Neural crest cell (in vitro differentiated cells): ENCODE data around the gene CLDN14. TPM values are rescaled to one million over a fixed set of nuclear protein-coding genes. Genes with fewer than 3 reads are reported as not detected.

Source experiments
- DNase-seq: peaks from one replicate; pipeline ENCODE4 v3.0.0; 2021; ENCODE audit warnings: low read depth, mixed read lengths, low spot score
- H3K27ac Mint-ChIP-seq: one replicate; pipeline ENCODE4 v1.8.0; 2021; ENCODE audit warnings: mild to moderate bottlenecking, mixed read lengths; ENCODE audit not compliant: unreplicated experiment
- H3K27me3 Mint-ChIP-seq: 2 replicates; pipeline ENCODE4 v1.8.0; 2021; ENCODE audit warnings: low read depth, mild to moderate bottlenecking, mixed read lengths
- H3K36me3 Mint-ChIP-seq: 2 replicates; pipeline ENCODE4 v1.8.0; 2021; ENCODE audit warnings: low read depth, mild to moderate bottlenecking, mixed read lengths
- H3K4me1 Mint-ChIP-seq: 2 replicates; pipeline ENCODE4 v1.8.0; 2021; ENCODE audit warnings: mixed read lengths
- H3K4me3 Mint-ChIP-seq: one replicate; pipeline ENCODE4 v1.8.0; 2021; ENCODE audit warnings: mild to moderate bottlenecking, mixed read lengths
- H3K9me3 Mint-ChIP-seq: 2 replicates; pipeline ENCODE4 v1.8.0; 2021; ENCODE audit warnings: mixed read lengths
- total RNA-seq: library from RNA; stranded (reverse); gene quantifications from 2 replicates; pipeline ENCODE4 v1.2.1, GENCODE V29; 2021
- TF ChIP-seq, protein P1 (sequence below): fragments of 200-600 bp; sonication (generic); conservative IDR thresholded peaks from 2 replicates; pipeline ENCODE4 v1.5.0; 2021; ENCODE audit warnings: antibody characterized with exemption, mild to moderate bottlenecking

The CLDN14 gene
- total RNA-seq, 1 donor from 2014 or later: not detected

DNA sequence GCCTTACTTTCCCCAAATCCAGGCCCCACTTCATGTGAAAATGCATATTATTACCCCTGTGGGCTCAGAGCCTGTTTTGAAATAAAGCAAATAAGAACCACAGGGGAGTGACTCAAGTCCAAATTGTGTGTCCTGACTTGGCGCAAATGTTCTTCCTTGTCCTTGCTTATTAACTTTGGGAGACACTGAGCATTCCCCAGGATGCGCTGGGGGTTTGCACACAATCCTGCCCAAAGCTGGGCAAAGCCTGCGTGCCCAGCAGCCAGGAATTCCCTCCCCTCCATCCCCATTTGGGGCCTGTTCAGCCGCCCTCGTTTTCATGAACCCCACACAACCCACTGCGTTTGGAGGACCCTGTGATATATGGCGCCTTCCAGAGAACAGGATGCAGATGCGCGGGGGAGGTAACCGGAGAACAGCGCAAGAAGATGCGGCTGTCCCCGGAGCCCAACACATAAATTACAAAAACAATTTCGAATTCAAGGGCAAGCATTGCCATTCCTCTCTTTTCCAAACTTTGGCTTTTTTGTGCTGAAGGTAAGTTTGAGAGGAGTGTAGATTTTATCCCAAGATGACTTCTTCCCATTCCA lies 42.4 kb upstream of the CLDN14 start:
- no peak overlapping the region for H3K27ac Mint-ChIP-seq
- H3K27me3 Mint-ChIP-seq: peaks cover 6% of the 10 kb centered on the region
- no peaks in the 10 kb centered on the region for H3K4me1 Mint-ChIP-seq
- TF ChIP-seq, protein P1, sequence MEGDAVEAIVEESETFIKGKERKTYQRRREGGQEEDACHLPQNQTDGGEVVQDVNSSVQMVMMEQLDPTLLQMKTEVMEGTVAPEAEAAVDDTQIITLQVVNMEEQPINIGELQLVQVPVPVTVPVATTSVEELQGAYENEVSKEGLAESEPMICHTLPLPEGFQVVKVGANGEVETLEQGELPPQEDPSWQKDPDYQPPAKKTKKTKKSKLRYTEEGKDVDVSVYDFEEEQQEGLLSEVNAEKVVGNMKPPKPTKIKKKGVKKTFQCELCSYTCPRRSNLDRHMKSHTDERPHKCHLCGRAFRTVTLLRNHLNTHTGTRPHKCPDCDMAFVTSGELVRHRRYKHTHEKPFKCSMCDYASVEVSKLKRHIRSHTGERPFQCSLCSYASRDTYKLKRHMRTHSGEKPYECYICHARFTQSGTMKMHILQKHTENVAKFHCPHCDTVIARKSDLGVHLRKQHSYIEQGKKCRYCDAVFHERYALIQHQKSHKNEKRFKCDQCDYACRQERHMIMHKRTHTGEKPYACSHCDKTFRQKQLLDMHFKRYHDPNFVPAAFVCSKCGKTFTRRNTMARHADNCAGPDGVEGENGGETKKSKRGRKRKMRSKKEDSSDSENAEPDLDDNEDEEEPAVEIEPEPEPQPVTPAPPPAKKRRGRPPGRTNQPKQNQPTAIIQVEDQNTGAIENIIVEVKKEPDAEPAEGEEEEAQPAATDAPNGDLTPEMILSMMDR: no peak
- H3K9me3 Mint-ChIP-seq: no peaks in the 10 kb centered on the region
- DNase-seq: no peak
- no peaks in the 10 kb centered on the region for H3K36me3 Mint-ChIP-seq
- H3K4me3 Mint-ChIP-seq: no peak overlapping the region

DNA sequence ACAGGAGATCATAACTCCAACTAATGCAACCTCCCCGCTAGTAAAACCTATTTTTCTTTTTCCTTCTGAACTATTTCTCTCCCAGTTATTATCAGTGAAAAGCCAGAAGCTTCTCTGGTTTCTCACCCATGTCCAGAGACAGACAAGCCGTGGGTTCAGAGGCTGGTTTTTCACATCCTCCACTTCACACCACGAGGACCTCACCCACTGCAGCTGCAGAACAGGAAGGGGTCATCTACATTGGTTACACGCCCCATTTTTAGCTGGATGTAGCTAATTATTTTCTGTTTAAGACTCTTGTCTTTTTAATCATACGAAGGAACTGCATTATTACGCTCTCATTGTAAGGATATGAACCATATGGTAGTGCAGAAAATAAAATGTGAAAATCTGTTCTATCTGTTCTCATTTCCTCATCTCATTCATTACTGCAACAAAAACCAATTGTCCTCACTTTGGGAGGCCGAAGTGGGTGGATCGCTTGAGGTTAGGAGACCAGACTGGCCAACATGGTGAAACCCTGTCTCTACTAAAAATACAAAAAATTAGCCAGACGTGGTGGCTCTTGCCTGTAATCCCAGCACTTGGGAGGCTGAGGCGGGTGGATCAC lies 39.1 kb upstream of the CLDN14 start:
- H3K36me3 Mint-ChIP-seq: no peaks in the 10 kb centered on the region
- H3K4me1 Mint-ChIP-seq: no peaks in the 10 kb centered on the region
- peaks cover 5% of the 10 kb centered on the region for H3K27me3 Mint-ChIP-seq
- H3K9me3 Mint-ChIP-seq: no peaks in the 10 kb centered on the region
- no peak overlapping the region for H3K27ac Mint-ChIP-seq
- TF ChIP-seq, protein P1: no peak
- H3K4me3 Mint-ChIP-seq: no peak overlapping the region
- no peak for DNase-seq

DNA sequence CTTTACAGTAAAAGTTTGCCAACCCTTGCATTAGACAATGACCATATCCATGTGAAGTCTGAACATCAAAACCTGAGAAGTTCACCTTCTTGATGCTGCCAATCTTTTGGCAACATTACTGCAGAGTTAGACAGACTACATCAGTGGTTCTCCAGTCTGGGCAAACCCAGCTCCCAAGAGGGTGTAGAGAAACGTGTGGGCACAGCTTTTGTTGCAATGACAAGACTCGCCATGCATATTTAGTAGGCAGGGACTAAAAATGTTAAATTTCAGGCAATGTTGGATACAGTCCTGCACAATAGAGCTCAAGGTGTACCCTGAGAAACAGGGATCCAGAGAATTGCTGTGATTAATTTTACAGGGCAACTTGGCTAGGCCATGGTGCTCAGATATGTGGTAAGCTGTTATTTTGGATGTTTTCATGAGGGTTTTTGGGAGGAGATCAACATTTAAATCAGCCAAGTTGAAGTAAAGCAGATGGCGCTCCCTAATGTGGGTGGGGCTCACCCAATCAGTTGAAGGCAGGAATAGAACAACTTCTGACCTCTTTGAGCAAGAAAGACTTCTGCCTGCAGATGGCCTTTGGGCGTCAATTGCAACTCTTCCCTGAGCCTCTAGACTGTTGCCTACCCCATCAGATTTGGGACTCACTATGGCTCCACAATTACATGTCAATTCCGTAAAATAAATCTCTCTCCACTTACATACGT lies 37.6 kb upstream of the CLDN14 start:
- Mint-ChIP-seq H3K27me3 (peaks cover 6% of the 10 kb centered on the region), H3K27ac (no peak overlapping the region), H3K4me1 (no peaks in the 10 kb centered on the region), H3K36me3 (no peaks in the 10 kb centered on the region), H3K4me3 (no peak overlapping the region), H3K9me3 (no peaks in the 10 kb centered on the region)
- no peak for DNase-seq
- TF ChIP-seq, protein P1: no peak

DNA sequence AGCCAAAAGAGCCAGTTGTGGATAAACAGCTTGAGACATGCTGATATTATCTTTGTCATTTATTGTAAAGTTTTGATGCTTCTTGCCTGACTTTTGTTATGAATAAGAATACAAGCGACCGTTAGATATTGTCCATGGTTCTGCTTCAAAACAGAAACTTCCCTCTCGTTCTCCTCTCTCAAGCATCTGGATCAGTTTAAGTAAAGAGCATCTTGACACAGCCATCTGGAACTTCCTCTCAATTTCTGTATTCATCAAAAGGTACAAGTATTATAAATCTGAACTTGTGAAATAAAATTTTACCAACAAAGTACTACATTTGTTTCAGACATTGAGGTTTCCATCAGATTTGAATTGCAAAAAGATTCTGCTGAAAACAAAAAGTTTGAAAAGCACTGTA lies 36.4 kb upstream of the CLDN14 start:
- Mint-ChIP-seq H3K36me3 (no peaks in the 10 kb centered on the region), H3K9me3 (no peaks in the 10 kb centered on the region), H3K27me3 (peaks cover 12% of the 10 kb centered on the region), H3K4me3 (no peak overlapping the region), H3K27ac (no peak overlapping the region), H3K4me1 (no peaks in the 10 kb centered on the region)
- TF ChIP-seq, protein P1: no peak
- DNase-seq: no peak

DNA sequence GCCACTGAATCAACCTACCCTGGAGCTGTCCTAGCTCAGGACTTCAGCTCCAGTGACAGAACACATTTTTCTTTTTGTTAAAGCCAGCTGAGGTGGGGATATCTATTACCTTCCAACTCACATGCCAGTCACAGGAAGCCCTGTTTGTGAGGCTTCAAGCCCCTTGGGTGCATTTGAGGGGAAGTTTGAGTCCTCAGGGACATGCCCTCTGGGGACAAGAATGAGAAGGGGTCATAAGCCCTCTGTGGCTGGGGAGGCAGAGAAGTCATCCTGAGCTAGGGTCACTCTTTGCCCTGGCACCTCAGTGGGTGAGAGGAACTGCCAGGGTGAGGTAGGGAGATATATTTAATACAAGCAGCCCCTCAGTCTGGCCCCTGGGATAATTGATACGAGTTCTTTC lies 33.5 kb upstream of the CLDN14 start:
- H3K36me3 Mint-ChIP-seq: no peaks in the 10 kb centered on the region
- H3K4me1 Mint-ChIP-seq: no peaks in the 10 kb centered on the region
- H3K4me3 Mint-ChIP-seq: no peak overlapping the region
- TF ChIP-seq, protein P1: no peak
- H3K9me3 Mint-ChIP-seq: peaks cover 4% of the 10 kb centered on the region
- DNase-seq: no peak
- no peak overlapping the region for H3K27ac Mint-ChIP-seq
- H3K27me3 Mint-ChIP-seq: peaks cover 7% of the 10 kb centered on the region
